ENCODE data around the gene TFPI2.

TFPI2 gene

GRCh38 chr7:93935102-93935501 lies 44.5 kb upstream of the TFPI2 start (continued):
- TF ChIP-seq ZNF558 (tag by site-specific recombination; IDR thresholded peaks at IDR 0.05) (no peak), ZBTB49 (tag by site-specific recombination; IDR thresholded peaks at IDR 0.05; ENCODE audit: low read depth) (no peak), KLF10 (tag by site-specific recombination; IDR thresholded peaks at IDR 0.05) (no peak), EGR2 (tag by site-specific recombination; IDR thresholded peaks at IDR 0.05; ENCODE audit: low read depth) (no peak)

- H3K4me3 ChIP-seq (ENCODE audit: low read depth, low read length), result no peak overlapping the region
- no peaks in the 10 kb centered on the region for H3K9me3 ChIP-seq (ENCODE audit: control insufficient read depth, insufficient read depth, low read depth, low read length)
- POLR2A ChIA-PET, result no interaction called here
- no peak overlapping the region for H3K27ac ChIP-seq (ENCODE audit: extremely low read depth, low read depth, low read length)
- CTCF ChIA-PET, result interaction anchor here (0.6 kb wide), 1 partner anchor 135 kb away, joined by 4 read pairs; no protein-coding TSS in a partner anchor
- no peaks in the 10 kb centered on the region for H3K36me3 ChIP-seq (ENCODE audit: control insufficient read depth in 2 of 2, insufficient read depth in 1 of 2, low read length in 2 of 2)
- no peak for TF ChIP-seq ZNF837 (tag by site-specific recombination; IDR thresholded peaks at IDR 0.05)
- no peak for TF ChIP-seq ZNF184 (tag by site-specific recombination; IDR thresholded peaks at IDR 0.05)
- TF ChIP-seq ZNF416 (tag by site-specific recombination; IDR thresholded peaks at IDR 0.05), result no peak
- TF ChIP-seq SCRT2 (tag by site-specific recombination; IDR thresholded peaks at IDR 0.05), result no peak
- no peak for TF ChIP-seq PRDM6 (tag by site-specific recombination; IDR thresholded peaks at IDR 0.05)
- no peaks in the 10 kb centered on the region for H3K4me1 ChIP-seq (ENCODE audit: control insufficient read depth, insufficient read depth, low read length)
Measured at GRCh38 chr7:93933156-93933555, 42.6 kb upstream of the TFPI2 start.

- Histone ChIP-seq H3K4me3 (ENCODE audit: low read depth, low read length) (no peak overlapping the region), H3K36me3 (ENCODE audit: control insufficient read depth in 2 of 2, insufficient read depth in 1 of 2, low read length in 2 of 2) (no peaks in the 10 kb centered on the region), H3K9me3 (ENCODE audit: control insufficient read depth, insufficient read depth, low read depth, low read length) (no peaks in the 10 kb centered on the region), H3K4me1 (ENCODE audit: control insufficient read depth, insufficient read depth, low read length) (no peaks in the 10 kb centered on the region), H3K27ac (ENCODE audit: extremely low read depth, low read depth, low read length) (no peak overlapping the region)
- POLR2A ChIA-PET, result interaction anchor here (1.1 kb wide), 1 partner anchor 42 kb away, joined by 3 read pairs; the partner anchor contains the start of gene TFPI2
- TF ChIP-seq SALL2 (tag by site-specific recombination; IDR thresholded peaks at IDR 0.05; ENCODE audit: borderline replicate concordance), result no peak
- no peak for TF ChIP-seq ZNF114 (tag by site-specific recombination; IDR thresholded peaks at IDR 0.05)
- no peak for TF ChIP-seq REPIN1 (tag by site-specific recombination; IDR thresholded peaks at IDR 0.05; ENCODE audit: low read depth)
- TF ChIP-seq ZNF830 (tag by site-specific recombination; IDR thresholded peaks at IDR 0.05; ENCODE audit: low read depth), result no peak
- TF ChIP-seq ZNF544 (tag by site-specific recombination; IDR thresholded peaks at IDR 0.05), result no peak
- CTCF ChIA-PET, result no interaction called here
Measured at GRCh38 chr7:93931655-93932054, 41.1 kb upstream of the TFPI2 start.

- Histone ChIP-seq H3K4me1 (ENCODE audit: control insufficient read depth, insufficient read depth, low read length) (peaks cover 7% of the 10 kb centered on the region), H3K9me3 (ENCODE audit: control insufficient read depth, insufficient read depth, low read depth, low read length) (no peaks in the 10 kb centered on the region), H3K27ac (ENCODE audit: extremely low read depth, low read depth, low read length) (no peak overlapping the region), H3K4me3 (ENCODE audit: low read depth, low read length) (no peak overlapping the region), H3K36me3 (ENCODE audit: control insufficient read depth in 2 of 2, insufficient read depth in 1 of 2, low read length in 2 of 2) (peaks cover 0 to 3% of the 10 kb centered on the region in 2 experiments; a peak in 1 of 3 replicates)
- ChIA-PET POLR2A (no interaction called here), CTCF (interaction anchor here (0.5 to 1.2 kb wide), 2 partner anchors 25 to 167 kb away, joined by 3 read pairs; no protein-coding TSS in a partner anchor)
- TF ChIP-seq ZNF510 (tag by site-specific recombination; IDR thresholded peaks at IDR 0.05; ENCODE audit: insufficient replicate concordance) (no peak), ZNF404 (tag by site-specific recombination; IDR thresholded peaks at IDR 0.05) (no peak), ZNF114 (tag by site-specific recombination; IDR thresholded peaks at IDR 0.05) (no peak), ZBTB20 (tag by site-specific recombination; IDR thresholded peaks at IDR 0.05) (no peak)
Measured at GRCh38 chr7:93927585-93927984, 37.0 kb upstream of the TFPI2 start.

Data from HEK293 (cell line).